GM10266 (cell line): ENCODE measurements around the gene GTF3C1.

Experiments used
- DNase-seq: peaks from one replicate; pipeline ENCODE4 v3.0.0; 2012; ENCODE audit errors: extremely low spot score
- CTCF ChIP-seq: IDR thresholded peaks from 2 replicates; pipeline ENCODE4 v1.5.1; 2012; ENCODE audit warnings: mild to moderate bottlenecking, low read depth; ENCODE audit not compliant: control insufficient read depth, insufficient read depth; ENCODE audit errors: missing control alignments

Gene GTF3C1

GRCh38 chr16:27508476-27508875 is 41.2 kb downstream of the GTF3C1 start:
- no peak for DNase-seq
- TF ChIP-seq CTCF: no peak

- TF ChIP-seq CTCF: no peak
- no peak for DNase-seq
Observed at GRCh38 chr16:27506771-27507170, 42.9 kb downstream of the GTF3C1 start.

GRCh38 chr16:27505297-27506236 is 44.1 kb downstream of the GTF3C1 start:
- TF ChIP-seq CTCF: no peak
- no peak for DNase-seq

- DNase-seq: no peak
- no peak for TF ChIP-seq CTCF
Observed at GRCh38 chr16:27503662-27504061, 46.1 kb downstream of the GTF3C1 start.

GRCh38 chr16:27500801-27501200 is 48.9 kb downstream of the GTF3C1 start:
- no peak for TF ChIP-seq CTCF

GRCh38 chr16:27499659-27500055 is 50.1 kb downstream of the GTF3C1 start:
- DNase-seq: no peak
- no peak for TF ChIP-seq CTCF

More at GRCh38 chr16:27500801-27501200, 48.9 kb downstream of the GTF3C1 start:
- no peak for DNase-seq

- TF ChIP-seq CTCF: no peak
- no peak for DNase-seq
Observed at GRCh38 chr16:27498916-27499658, 50.6 kb downstream of the GTF3C1 start.
